Testis (tissue), 2 donors: ENCODE measurements around the gene ACOX3.

Experiments
- POLR2A ChIP-seq: fragments of 450-650 bp; IDR thresholded peaks from one replicate; pipeline ENCODE4 v1.6.1; 2017; ENCODE audit warnings: antibody characterized with exemption, mild to moderate bottlenecking, moderate library complexity
- TF ChIP-seq, protein P1 (sequence below), 3 experiments: fragments of 450-650 bp in 2 of 3; fragments of 200-600 bp in 1 of 3; sonication (generic) in 1 of 3; IDR thresholded peaks; one replicate each; pipeline ENCODE4 v1.5.1; 2016 to 2019; ENCODE audit warnings: antibody characterized with exemption in 3 of 3, mild to moderate bottlenecking in 2 of 3, moderate library complexity in 1 of 3

DNA sequence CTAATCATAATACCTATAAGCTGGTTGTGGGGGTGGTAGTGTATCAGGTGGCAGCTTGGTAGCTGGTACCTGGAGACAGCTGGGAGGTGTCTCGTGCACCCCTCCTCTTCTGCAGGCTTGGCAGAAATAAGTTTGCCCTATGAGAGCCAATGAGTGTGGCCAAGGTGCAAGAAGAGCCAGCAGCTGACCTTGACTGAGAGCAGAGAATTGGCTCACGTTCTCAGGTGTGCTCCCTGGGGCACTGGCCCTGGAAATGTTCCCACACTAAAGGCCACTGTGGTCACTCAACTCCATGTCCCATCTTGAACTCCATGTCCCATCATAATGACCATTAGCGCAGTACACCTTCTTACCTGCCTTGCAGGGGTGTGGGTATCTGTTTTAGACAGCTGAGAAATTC lies 13.4 kb upstream of the ACOX3 start:
- TF ChIP-seq, protein P1, sequence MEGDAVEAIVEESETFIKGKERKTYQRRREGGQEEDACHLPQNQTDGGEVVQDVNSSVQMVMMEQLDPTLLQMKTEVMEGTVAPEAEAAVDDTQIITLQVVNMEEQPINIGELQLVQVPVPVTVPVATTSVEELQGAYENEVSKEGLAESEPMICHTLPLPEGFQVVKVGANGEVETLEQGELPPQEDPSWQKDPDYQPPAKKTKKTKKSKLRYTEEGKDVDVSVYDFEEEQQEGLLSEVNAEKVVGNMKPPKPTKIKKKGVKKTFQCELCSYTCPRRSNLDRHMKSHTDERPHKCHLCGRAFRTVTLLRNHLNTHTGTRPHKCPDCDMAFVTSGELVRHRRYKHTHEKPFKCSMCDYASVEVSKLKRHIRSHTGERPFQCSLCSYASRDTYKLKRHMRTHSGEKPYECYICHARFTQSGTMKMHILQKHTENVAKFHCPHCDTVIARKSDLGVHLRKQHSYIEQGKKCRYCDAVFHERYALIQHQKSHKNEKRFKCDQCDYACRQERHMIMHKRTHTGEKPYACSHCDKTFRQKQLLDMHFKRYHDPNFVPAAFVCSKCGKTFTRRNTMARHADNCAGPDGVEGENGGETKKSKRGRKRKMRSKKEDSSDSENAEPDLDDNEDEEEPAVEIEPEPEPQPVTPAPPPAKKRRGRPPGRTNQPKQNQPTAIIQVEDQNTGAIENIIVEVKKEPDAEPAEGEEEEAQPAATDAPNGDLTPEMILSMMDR (IDR thresholded peaks at IDR 0.05), result no peak
- TF ChIP-seq POLR2A, result no peak
